NCI-H345 (cell line): ENCODE data around the gene ALOX5.
"Not testable (repeated sequence)": the region's sequence is repeated elsewhere in the genome, so short reads cannot be mapped to it uniquely, and the experiment has no call there.

Source experiments
- DNase-seq: peaks from one replicate; lab custom pipeline; 2025; lab: John Stamatoyannopoulos, UW

The ALOX5 gene

DNA sequence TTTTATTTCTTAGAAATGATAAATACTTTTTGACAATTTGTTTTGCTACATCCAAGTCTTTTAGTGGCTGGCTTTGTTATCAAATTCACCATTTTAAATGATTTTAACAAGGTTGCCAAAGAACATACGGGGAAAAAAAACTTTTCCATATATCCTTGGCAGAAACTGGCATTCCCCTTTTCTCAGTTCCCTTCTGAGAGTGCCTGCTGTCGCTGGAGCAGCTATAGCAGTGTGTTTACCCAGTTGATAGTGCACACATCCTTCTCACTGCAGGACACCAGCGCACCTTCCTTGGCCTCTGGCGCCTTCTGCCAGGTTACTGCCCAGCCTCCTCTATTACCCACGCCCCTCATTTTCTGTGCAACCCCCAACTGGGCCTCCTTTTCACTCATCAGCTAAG lies 94.1 kb downstream of the ALOX5 start:
- DNase-seq, result no peak

DNA sequence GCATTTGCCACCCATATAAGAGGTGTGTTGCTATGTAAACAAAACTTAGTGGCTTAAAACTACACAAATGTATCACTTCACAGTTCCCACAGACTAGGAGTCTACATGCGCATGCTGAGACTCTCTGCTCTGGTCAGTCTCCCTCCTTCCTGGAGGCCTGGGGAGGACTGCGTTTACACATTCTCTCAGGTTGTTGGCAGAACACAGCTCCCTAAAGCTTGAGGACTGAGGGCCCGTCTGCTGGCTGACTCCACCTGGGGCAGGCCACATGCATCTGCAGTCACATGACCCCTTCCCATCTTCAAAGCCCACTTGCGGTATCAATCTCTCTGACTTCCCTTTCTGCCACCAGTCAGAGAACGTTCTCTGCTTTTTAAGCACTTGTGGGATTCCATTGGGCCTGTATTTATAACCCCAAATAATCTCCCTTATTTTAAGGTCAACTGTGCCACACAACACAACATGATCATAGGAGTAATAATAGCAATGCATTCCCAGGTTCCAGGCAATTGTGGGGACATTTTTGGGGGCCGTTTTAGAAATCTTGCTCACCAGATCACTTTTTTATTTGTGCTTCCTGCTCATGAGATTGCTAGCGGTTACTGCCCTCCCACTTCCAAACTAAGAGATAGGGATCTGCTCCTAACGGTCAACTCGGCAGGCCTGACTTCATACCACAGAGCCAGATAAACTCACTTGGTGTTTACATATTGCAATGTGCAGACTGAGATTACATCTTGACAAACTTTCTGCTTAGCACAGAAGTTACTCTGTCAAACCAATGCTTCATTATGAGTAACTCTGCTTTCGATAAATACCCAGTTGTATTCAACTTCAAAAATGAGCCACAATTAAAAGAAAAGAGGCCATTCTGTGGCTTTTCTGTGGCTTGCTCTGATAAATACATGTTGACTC lies 96.3 kb downstream of the ALOX5 start:
- DNase-seq, result no peak

DNA sequence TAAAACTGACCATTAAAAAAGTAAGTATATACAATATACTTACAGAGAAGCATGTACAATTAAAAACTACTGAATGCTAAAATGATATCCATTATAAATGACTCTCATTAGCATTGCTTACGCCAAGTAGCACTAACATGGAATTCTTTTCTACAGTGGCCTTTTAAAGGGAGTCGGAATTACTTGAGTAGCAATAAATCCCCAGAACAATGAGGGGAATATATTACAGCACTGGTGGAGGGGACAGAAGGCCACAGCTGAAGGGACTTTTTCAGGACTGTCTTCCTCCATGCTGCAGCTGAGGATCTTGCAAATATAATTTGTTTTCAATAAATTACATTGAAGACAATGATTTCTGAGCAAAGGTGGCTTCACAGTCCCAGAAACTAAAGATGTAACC lies 97.0 kb downstream of the ALOX5 start:
- no peak for DNase-seq

DNA sequence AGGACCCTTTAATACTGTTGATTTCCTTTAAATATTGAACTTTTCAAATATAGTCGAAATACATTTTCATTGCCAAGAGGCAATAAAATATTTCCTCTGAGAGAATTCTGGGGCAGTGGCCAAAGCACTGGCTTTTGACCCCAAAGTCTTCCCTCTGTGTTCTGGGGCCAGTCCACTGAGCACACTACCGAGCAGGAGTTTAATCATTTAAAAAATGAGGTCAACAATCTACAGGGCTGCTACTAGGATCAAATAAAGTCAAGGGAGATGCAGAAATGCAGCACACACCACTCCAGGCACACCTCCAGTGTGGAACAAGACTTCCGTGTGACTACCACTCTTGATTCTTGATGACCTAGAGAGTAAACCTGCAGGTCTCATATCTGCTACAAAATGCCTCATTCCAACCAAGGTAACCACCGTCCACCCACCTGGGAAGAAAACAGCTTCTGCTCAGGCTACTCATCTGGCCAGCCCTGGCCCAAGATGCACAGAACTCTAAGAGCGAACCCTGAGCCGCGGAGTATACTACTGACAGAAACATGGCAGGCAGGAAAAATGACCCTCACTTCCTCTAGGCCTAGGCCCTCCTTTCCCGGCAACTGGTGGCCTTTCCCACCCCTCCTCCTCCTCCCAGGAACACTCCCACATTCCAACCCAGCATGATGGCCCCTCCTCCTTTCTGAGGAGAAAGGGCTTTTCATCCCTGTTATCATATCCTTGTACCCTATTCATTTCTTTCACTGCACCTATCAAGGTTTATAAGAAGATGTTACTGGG lies 97.7 kb downstream of the ALOX5 start:
- DNase-seq, result no peak

DNA sequence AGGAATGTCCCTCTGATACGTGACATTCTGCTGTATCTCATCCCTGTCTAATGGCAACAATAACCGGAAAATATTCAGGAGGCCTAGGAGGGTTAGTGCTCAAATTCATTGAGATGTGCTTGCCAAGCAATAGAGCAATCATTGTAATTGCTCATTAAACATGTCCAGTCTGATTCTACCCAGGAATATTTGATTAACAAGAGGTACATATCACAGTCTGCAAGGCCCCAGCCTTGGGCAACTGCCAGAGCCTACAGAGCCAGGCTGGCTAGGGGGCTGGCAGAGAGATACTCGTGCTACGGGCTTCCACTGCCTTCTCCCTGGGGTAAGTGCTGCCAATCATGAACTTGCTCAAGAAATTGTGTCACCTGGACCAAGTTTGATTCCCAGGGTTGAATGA lies 99.1 kb downstream of the ALOX5 start:
- DNase-seq, result no peak

DNA sequence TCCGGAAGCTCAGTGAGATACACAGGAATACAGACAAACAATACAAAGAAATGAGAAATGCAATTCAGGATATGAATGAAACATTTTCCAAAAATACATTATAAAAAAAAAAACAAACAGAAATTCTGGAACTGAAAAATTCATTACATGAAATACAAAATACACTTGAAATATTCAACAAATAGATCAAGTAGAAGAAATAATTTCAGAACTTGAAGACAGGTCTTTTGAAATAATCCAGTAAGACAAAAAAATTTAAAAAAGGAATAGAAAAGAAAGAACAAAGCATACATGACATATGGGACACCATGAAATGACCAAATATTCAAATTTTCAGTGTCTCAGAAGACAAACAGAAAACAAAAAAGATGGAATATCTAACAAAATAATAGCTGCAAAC lies 102.5 kb downstream of the ALOX5 start:
- DNase-seq, result no peak

DNA sequence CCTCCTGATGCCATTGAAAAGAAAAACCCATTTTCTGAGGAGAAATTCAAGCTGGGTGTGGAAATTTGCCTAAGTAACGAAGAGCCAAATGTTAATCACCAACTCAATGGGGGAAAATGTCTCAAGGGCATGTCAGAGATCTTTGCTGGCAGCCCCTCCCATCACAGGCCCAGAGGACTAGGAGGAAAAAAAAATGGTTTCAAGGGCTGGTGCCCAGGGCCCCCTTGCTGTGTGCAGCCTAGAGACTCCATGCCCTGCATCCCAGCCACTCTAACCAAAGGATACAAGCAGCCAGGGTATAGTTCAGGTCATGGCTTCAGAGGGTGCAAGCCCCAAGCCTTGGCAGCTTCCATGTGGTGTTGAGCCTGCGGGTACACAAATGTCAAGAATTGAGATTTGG lies 106.3 kb downstream of the ALOX5 start:
- DNase-seq, result no peak

DNA sequence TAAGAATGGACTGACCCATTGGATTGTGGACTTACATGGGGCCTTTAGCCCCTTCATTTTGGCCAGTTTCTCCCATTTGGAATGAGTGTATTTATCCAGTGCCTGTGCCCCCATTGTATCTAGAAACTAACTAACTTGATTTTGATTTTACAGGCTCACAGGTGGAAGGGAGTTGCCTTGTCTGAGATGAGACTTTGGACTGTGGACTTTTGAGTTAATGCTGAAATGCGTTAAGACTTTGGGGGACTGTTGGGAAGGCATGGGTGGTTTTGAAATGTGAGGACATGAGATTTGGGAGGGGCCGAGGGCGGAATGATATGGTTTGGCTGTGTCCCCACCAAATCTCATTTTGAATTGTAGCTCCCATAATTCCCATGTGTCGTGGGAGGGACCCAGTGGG lies 107.1 kb downstream of the ALOX5 start:
- not testable (repeated sequence) for DNase-seq

DNA sequence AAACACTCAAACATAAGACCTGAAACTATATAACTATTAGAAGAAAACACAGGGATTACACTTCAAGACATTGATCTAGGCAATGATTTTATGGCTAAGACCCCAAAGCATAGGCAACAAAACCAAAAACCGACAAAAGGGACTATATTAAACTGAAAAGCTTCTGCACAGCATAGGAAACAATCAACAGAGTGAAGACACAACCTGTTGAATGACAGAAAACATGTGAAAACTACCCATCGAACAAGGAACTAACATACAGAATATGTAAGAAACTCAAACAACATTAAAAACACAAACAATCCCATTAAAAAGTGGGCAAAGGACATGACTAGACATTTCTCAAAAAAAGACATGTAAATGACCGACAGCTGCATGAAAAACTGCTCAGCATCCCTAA lies 109.0 kb downstream of the ALOX5 start:
- DNase-seq, result no peak

DNA sequence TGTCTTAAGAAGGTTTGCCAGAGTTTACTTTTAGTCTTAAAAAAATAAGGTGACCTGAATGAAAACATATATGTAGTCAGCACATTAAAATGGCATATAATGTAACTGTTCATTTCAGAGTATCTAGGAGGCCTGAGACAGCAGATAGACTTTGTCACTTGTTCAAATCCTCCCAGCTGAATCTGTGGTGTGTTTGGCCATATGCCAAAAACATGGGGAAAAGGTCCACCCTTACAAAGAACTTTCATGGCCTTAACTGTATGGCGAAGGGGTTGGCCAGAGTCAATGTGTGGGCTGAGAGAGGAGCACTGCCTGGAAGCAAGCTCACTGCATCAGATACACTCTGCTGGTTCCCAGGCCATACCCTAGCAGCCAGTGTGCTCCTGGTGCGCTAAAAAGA lies 113.7 kb downstream of the ALOX5 start:
- no peak for DNase-seq

DNA sequence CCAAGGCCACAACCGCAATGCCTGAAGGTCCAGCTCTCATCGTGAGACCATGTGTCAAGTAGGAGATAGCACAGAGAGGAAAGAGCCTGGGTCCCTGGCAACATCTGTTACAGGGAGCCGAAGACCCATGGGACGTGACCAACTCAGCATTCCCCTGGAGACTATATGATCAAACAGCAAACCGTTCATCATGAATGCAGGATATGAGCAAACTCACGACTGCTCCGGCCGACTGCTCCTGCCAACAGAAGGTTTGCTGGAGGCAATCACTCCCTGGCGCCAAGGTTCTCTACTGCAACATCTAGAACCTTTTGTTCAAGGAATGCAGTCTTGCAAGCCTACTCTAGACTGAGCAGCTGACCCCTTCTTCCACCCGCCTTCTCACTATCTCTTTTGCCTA lies 114.3 kb downstream of the ALOX5 start:
- no peak for DNase-seq

DNA sequence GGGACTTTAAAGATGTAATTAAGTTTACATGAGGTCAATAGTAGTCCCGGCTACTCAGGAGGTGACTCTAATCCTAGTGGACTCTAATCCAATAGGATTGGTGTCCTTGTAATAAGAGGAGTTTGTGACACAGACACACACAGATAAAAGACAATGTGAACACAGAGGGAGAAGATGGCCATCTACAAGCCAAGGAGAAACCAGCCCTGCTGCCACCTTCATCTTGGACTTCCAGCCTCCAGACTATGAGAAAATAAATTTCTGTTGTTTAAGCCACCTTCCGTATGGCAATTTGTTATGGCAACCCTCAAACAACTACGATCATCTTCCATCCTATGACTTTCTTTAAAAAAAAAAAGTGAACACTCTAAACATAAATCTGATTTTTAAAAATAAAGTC lies 116.3 kb downstream of the ALOX5 start:
- no peak for DNase-seq

DNA sequence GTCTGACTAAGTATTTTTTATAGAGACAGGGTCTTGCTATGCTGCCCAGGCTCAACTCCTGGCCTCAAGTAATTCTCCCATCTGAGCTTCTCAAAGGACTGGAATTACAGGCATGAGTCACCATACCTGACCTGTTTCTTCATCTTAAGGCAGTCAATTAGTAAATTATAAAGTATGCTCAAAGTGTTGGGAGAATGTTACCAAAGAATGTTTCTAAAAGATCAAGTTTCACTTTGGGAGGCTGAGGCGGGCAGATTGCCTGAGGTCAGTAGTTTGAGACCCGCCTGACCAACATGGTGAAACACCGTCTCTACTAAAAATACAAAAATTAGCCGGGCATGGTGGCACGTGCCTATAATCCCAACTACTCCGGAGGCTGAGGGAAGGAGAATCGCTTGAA lies 117.0 kb downstream of the ALOX5 start:
- DNase-seq, result no peak
